ENCODE results near the gene ACOT12.

DNA sequence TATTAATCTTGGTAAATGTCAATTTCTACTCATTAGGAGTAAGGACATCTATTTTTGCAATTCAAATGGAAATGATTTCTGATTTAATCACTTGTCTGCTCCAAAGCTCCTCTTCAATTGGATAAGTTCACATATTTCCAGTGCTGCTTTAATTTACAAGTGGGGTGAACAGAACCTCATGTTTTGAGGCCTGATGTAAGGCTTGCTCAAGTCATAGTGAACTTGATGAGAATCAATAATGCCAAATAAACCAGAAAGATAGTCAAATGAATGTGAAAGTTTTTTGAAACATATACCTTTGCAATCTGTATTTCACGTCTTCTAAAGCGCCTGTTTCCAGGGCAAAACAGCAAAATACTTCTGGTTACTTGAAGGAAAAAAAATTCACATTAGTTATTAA, 15.4 kb upstream of the ACOT12 start:
- TF ChIP-seq, protein P1, sequence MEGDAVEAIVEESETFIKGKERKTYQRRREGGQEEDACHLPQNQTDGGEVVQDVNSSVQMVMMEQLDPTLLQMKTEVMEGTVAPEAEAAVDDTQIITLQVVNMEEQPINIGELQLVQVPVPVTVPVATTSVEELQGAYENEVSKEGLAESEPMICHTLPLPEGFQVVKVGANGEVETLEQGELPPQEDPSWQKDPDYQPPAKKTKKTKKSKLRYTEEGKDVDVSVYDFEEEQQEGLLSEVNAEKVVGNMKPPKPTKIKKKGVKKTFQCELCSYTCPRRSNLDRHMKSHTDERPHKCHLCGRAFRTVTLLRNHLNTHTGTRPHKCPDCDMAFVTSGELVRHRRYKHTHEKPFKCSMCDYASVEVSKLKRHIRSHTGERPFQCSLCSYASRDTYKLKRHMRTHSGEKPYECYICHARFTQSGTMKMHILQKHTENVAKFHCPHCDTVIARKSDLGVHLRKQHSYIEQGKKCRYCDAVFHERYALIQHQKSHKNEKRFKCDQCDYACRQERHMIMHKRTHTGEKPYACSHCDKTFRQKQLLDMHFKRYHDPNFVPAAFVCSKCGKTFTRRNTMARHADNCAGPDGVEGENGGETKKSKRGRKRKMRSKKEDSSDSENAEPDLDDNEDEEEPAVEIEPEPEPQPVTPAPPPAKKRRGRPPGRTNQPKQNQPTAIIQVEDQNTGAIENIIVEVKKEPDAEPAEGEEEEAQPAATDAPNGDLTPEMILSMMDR (IDR thresholded peaks at IDR 0.05) = no peak
- TF ChIP-seq POLR2A (IDR thresholded peaks at IDR 0.05) = no peak

Measured in thyroid gland (tissue), 4 donors.